GM19452 (cell line): ENCODE data around the gene STX2.
"Not testable (repeated sequence)": the region's sequence is repeated elsewhere in the genome, so short reads cannot be mapped to it uniquely, and the experiment has no call there.

Source experiments
- ATAC-seq: cut with Tn5 transposase; IDR thresholded peaks from one replicate; pipeline ENCODE4 v1.9.1; 2021; ENCODE audit not compliant: unreplicated experiment

STX2 gene

DNA sequence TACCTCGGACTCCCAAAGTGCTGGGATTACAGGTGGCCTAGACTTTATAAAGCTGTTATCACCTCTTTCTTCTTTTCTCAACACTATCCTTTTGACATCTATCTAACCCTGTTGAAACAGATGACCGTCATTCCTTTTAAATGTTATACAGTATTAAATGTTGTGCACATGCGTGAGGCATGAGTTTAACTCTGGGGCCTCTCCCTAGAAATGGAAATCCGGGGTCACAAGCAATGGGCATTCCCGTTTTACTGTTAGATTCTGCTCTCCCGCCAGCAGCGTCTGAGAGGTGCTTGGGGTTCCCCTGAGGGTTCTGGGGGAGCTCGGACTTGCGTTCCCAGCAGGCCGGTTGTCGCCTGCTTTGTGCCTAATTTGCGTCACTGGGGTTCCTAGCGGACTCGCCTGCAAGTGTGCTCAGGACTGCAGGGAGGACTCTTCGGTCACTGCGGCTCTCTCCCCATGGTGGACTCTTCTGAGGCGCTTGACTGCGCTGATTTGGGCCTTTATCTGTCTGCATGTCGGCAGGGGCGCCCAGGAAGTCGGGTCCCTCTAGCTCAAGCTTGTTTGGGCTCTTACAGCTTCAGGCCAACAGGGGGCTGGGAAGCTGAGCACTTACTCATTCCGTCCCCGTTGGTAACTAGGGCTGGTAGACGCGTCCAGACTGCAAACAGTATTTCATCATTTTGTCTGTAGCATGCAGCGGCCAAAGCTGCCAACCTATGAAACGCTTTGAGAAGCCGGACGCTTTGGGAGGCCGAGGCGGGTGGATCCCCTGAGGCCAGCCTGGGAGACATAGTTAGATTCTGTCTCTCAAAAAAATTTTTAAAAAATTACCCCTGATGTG, 31.6 kb upstream of the STX2 start:
- peak; percentile 54 for ATAC-seq

GRCh38 chr12:130868412-130868811, 29.4 kb upstream of the STX2 start:
- no peak for ATAC-seq

DNA sequence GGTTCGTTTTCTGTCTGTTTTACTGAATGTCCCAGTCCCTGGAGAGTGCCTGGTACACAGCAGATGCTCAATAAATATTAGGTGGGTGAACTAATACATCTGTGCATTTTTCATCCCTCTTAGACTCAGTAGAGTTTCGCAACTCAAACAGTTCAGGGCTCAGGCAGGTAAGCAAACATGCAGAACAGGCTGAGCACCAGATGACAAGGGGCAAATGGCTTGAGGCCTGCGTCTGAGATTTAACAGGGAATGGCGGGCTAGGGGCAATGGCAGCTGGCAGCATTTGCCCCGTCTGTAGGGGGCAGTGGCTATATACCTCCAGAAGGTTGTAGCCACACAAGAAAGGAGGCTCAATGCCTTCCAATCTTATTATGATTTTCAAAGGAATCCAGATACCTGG, 24.2 kb upstream of the STX2 start:
- no peak for ATAC-seq

DNA sequence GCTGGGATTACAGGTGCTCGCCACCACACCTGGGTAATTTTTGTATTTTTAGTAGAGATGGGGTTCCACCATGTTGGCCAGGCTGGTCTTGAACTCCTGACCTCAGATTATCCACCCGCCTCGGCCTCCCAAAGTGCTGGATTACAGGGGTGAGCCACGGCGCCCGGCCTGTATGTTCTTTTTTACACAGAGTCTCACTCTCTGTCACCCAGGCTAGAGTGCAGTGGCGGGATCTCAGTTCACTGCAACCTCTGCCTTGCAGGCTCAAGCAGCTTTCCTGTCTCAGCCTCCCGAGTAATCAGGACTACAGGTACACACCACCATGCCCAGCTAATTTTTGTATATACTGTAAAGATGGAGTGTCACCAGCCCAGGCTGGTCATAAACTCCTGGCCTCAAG, 23.7 kb upstream of the STX2 start:
- not testable (repeated sequence) for ATAC-seq

DNA sequence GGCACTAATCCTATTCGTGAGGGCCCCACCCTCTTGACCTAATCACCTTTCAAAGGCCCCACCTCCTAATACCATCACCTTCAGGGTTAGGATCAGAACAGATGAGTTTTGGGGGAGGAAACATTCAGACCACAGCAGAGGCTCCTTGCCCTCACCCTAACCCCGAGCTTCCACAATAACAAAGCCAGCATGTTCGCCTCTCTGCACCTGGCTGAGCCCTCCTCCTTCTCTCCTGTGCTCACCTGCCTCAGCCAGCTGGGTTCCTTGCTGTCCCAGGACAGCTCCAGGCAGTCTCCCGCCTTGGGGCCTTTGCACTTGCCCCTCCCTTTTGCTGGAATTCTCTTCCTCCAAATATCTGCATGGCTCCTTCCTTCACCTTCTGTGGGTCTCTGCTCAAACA, 23.1 kb upstream of the STX2 start:
- ATAC-seq = no peak

GRCh38 chr12:130860311-130860710, 21.3 kb upstream of the STX2 start:
- no peak for ATAC-seq

- no peak for ATAC-seq
These were observed 20.1 kb upstream of the STX2 start for GRCh38 chr12:130859161-130859560.

DNA sequence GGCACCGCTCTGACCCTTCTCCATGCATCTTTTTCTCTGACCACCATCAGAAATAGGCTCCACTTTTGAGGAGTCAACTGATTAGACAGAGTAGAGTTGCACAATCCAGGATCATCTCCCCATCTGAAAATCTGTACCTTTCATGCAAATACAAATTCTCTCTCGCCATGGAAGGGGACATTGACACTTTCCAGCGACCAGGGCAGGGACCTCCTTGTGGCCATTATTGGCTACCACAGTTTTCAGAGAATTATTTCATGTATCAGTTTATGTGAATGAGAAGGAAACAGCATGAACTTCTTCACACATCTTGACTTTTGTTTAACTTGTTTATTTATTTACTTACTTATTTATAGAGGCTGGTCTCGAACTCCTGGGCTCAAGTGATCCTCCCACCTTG, 19.0 kb upstream of the STX2 start:
- no peak for ATAC-seq

DNA sequence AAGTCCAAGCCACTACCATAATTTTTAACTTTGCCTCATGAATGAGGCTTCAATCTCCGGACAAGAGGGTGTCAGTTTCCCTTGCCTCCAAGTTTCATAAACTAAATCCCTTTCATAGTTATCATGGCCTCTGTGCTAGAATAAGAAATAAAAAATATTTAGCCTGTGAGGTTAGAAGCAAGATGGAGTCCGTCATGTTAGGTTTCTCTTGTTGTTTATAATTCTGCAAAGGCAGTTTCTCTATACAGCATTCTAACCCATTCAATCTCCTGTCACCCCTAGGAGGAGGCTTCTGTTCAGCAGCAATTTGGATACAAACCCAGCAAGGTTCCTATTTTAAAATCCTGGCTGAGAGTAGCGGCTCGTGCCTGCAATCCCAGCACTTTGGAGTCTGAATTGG, 17.0 kb upstream of the STX2 start:
- no peak for ATAC-seq

DNA sequence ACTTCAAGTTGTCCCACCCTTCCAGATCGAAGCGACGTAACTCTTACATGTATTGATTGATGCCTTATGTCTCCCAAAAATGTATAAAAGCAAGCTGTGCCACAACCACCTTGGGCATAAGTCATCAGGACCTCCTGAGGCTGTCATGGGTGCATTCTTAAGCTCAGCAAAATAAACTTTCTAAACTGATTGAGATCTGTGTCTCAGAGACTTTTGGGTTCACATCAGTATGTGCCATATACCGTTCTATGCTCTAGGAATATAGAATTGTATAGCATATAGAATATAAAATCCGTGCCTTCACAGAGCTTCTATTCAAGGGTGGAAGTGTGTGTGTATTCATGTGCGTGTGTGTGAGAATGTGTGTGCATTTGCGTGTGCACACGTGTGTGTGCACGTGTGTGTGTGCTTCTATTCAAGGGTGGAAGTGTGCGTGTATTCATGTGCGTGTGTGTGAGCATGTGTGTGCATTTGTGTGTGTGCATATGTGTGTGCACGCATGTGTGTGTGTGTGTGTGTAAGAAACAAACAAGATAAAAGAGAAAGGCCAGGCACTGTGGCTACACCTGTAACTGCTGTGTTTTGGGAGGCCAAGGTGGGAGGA, 11.5 kb upstream of the STX2 start:
- no peak for ATAC-seq

GRCh38 chr12:130849561-130850417, 10.7 kb upstream of the STX2 start:
- ATAC-seq = no peak

DNA sequence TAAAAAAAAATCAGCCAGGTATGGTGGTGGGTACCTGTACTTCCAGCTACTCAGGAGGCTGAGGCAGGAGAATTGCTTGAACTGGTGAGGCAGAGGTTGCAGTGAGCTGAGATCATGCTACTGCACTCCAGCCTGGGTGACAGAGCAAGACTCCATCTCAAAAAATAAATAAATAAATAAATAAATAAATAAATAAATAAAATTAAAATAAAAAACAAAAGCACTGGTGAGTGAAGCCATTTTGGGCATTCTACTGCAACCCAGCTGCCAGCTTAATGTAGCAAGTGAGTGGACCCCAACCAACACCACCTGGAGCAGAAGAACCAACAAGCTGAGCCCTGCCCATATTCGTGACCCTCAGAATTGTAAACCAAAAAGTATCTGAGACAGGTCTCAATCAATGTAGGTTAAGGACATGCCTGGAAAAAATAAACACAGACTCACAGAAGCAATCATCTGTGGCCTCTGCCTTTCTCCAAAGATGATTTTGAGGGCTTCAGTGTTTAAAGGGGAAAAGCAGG, 9.8 kb upstream of the STX2 start:
- not testable (repeated sequence) for ATAC-seq

- not testable (repeated sequence) for ATAC-seq
These were observed 9.1 kb upstream of the STX2 start for GRCh38 chr12:130848105-130848504.

DNA sequence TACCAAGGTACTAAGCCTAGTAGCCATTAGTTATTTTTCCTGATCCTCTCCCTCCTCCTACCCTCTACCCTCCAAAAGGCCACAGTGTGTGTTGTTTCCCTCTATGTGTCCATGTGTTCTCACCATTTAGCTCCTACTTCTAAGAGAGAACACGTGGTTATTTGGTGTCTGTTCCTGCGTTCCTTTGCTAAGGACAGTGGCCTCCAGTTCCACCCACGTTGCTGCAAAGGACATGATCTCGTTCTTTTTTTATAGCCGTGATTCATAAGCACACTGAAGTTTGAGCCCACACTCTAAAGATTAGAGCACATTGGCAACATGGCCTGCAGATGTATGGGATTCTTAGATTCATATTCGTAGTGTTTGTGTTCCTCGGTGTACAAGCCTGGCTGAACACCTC, 8.1 kb upstream of the STX2 start:
- ATAC-seq = no peak

DNA sequence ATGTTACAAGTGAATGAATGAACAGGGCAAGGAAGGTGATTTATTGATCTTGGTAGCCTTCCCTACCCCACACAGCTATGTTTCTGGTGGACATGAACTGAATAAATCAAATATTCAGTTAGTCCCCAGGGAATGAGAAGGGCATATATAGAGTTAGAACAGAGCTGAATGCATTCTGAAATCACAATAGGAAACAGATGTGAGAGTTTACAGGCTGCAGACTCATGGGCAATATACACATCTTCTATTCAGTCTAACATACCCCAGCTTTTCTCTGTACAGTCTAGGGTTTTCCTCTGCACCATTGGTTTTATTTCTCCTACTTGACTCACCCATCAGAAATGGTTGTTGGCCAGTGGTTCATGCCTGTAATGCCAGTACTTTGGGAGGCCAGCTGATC, 7.3 kb upstream of the STX2 start:
- no peak for ATAC-seq

GRCh38 chr12:130839770-130840404, 837 bp upstream of the STX2 start:
- no peak for ATAC-seq

DNA sequence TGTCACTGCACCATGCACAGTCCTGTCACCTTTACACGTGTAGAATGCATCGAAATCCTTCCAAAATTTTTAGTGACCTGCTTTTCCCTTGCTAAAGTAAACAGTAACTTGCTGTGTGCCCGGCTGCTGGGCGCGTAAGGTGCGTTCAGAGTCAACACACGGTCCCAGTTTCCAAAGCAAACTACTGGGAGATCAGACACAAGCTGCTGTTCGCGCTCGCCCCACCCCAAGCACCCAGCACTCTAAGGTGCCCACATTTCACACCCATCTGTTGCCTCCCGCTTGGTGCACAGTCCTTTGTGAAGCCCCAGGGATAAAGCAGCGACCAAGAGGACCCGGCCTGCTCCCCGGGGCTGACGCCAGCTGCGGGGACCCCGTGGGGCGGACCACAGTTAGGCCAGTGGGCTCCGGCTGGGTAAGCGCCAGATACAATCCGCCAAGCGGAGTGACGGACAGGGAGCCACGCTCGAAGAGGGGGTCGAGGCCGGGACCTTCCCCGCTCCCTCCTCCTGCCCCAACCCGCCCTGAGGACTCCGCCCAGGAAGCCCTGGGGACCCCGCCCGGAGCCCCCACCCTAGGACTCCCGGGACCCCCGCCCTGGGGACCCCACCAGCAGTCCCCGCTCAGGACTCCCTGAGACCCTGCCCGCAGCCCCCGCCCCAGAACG, 633 bp downstream of the STX2 start:
- peak; percentile 17 for ATAC-seq

DNA sequence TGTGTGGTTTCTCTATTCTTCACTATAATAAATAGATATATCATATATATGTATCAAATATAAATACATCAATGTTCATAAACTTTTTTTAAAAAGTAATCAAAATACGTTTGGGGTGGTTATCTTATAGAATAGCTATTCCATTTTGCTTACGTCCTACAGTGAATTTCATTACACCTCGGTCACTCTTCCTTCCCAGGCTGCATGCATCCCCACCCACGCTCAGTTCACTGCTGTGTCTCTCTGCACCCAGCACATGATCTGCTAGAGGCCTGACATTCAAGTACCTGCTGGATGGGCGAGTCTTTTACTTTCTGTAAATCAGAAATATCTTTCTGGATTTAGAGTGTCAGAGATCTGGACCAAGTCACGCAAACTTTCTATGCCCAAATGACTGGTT, 3.6 kb downstream of the STX2 start:
- ATAC-seq = no peak

- ATAC-seq = no peak
These were observed 4.0 kb downstream of the STX2 start for GRCh38 chr12:130835011-130835410.

GRCh38 chr12:130832561-130833209, 6.4 kb downstream of the STX2 start:
- ATAC-seq = no peak
